BLaER1 (cell line): ENCODE data around the gene LYSMD2.

Experiments
- H3K27ac ChIP-seq: shearing (Covaris generic); formaldehyde crosslinking; 2 replicates; pipeline ENCODE4 v1.8.1; 2022
- H3K27me3 ChIP-seq: shearing (Covaris generic); formaldehyde crosslinking; 2 replicates; pipeline ENCODE4 v1.8.1; 2022
- H3K36me3 ChIP-seq: shearing (Covaris generic); formaldehyde crosslinking; 2 replicates; pipeline ENCODE4 v1.8.1; 2022
- H3K4me1 ChIP-seq: shearing (Covaris generic); formaldehyde crosslinking; 2 replicates; pipeline ENCODE4 v1.8.1; 2022
- H3K4me2 ChIP-seq: shearing (Covaris generic); formaldehyde crosslinking; 2 replicates; pipeline ENCODE4 v1.8.1; 2022
- H3K4me3 ChIP-seq: shearing (Covaris generic); formaldehyde crosslinking; 2 replicates; pipeline ENCODE4 v1.8.1; 2022
- H3K9ac ChIP-seq: shearing (Covaris generic); formaldehyde crosslinking; 2 replicates; pipeline ENCODE4 v1.8.1; 2022
- H3K9me3 ChIP-seq: shearing (Covaris generic); formaldehyde crosslinking; 2 replicates; pipeline ENCODE4 v1.8.1; 2022
- H4K20me1 ChIP-seq: shearing (Covaris generic); formaldehyde crosslinking; 2 replicates; pipeline ENCODE4 v1.8.1; 2022
- Cebpa-rat ChIP-seq: shearing (Covaris generic); IDR thresholded peaks from 2 replicates; pipeline ENCODE4 v1.8.1; 2022

Gene LYSMD2

DNA sequence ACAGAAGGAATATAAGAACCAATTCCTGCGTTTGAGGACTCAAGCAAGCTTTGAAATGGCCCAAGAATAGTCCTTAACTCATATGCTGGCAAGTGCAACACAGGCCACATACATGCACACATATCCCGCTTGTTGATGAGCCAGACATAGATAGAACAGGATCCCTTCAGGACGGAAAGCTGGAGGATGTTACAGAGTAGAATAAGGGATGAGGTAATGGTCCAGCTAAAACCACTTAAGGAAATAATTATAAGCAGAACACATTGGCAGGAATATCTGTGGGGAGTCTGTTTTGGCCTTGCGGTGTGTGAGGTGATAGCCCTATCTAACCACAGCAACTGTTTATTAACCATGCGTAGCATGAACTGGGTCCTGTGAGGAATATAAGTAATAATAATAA is 31.2 kb downstream of the LYSMD2 start:
- no peak for TF ChIP-seq Cebpa-rat
- H3K4me2 ChIP-seq, result no peak overlapping the region

DNA sequence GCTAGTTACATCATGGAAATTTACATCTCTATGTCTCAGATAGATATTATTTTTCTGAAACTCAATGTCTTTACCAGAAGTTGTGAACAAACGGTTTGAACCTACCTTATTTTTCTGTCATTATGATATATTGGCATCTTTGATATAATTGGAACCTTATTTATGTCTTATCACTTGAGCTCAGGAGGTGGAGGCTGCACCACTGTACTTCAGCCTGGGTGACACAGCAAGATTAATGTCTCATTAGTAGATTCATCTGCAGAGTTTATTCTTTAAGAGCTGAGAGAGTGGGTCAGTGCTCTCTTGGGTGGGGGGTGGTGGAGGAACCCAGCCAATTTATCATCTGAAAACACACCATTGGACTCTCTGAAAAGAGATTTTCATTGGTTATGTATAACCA is 34.7 kb downstream of the LYSMD2 start:
- Histone ChIP-seq H3K27ac (no peak overlapping the region), H4K20me1 (no peaks in the 10 kb centered on the region), H3K4me1 (no peaks in the 10 kb centered on the region), H3K9me3 (no peaks in the 10 kb centered on the region), H3K4me3 (no peak overlapping the region), H3K27me3 (no peaks in the 10 kb centered on the region), H3K9ac (no peak overlapping the region), H3K36me3 (no peaks in the 10 kb centered on the region), H3K4me2 (no peak overlapping the region)
- TF ChIP-seq Cebpa-rat, result no peak

More for the DNA sequence above, 31.2 kb downstream of the LYSMD2 start:
- Histone ChIP-seq H3K27ac (no peak overlapping the region), H3K36me3 (no peaks in the 10 kb centered on the region), H4K20me1 (no peaks in the 10 kb centered on the region), H3K4me3 (no peak overlapping the region), H3K27me3 (no peaks in the 10 kb centered on the region), H3K9me3 (no peaks in the 10 kb centered on the region), H3K4me1 (no peaks in the 10 kb centered on the region), H3K9ac (no peak overlapping the region)

DNA sequence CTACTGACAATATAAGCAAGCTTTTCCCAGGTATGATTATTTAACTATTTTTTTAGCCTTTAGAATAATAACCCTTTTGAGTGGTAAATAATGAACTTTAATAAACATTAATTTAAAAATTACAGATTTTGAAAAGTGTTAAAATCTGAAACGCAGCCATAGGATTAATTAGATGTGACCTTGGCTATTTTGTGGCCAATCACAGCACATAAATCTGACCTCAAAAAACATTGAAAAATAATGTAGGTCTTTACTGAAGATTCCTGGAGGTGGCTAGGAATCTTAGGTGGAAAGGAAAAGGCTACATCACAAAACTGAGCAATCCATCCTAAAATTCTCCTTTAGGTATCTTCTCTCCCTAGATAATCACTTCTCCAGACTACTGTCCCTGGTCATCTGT is 38.1 kb downstream of the LYSMD2 start:
- H3K4me3 ChIP-seq, result no peak overlapping the region
- H3K27ac ChIP-seq, result no peak overlapping the region
- no peak for TF ChIP-seq Cebpa-rat

DNA sequence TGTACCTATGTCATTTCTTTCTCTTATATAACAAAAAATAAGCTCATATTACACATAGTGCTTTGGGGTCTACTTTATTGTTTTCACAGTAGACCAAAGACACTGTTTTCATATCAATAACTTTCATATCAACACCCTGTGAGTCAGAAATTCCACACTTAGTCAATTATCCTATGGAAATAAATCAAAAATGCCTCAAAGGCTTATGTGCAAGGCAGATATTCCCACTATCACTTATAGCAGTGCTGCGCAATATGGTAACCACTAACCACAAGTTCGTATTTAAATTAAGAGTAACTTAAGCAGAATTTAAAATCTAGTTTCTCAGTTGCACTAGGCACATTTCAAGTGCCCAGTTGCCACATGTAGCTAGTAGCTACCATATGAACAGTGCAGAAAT is 40.3 kb downstream of the LYSMD2 start:
- H3K9me3 ChIP-seq, result no peaks in the 10 kb centered on the region
- H3K4me2 ChIP-seq, result no peak overlapping the region
- H3K4me3 ChIP-seq, result no peak overlapping the region
- H3K36me3 ChIP-seq, result no peaks in the 10 kb centered on the region
- TF ChIP-seq Cebpa-rat, result no peak
- H3K27ac ChIP-seq, result no peak overlapping the region
- no peak overlapping the region for H3K9ac ChIP-seq
- no peaks in the 10 kb centered on the region for H4K20me1 ChIP-seq
- H3K4me1 ChIP-seq, result no peaks in the 10 kb centered on the region
- no peaks in the 10 kb centered on the region for H3K27me3 ChIP-seq

More for the DNA sequence above, 38.1 kb downstream of the LYSMD2 start:
- Histone ChIP-seq H3K9ac (no peak overlapping the region), H3K36me3 (no peaks in the 10 kb centered on the region), H3K4me1 (no peaks in the 10 kb centered on the region), H3K4me2 (no peak overlapping the region), H4K20me1 (no peaks in the 10 kb centered on the region), H3K9me3 (no peaks in the 10 kb centered on the region), H3K27me3 (no peaks in the 10 kb centered on the region)

DNA sequence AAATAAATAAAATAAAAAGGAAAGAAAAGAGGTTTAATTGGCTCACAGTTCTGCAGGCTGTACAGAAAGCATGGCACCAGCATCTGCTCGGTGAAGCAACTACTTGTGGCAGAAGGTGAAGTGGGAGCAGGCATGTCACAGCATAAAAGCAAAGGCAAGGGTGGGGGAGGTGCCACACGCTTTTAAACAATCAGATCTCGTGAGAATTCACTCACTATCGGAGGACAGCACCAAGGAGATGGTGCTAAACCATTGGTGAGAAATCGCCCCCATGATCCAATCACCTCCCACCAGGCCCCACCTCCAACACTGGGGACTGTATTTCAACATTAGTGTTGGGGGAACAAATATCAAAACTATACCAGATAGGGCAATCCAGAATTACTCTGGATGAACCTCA is 40.9 kb downstream of the LYSMD2 start:
- H3K27ac ChIP-seq, result no peak overlapping the region
- no peak overlapping the region for H3K4me3 ChIP-seq
- H3K36me3 ChIP-seq, result no peaks in the 10 kb centered on the region
- no peak overlapping the region for H3K4me2 ChIP-seq
- no peaks in the 10 kb centered on the region for H3K27me3 ChIP-seq
- no peaks in the 10 kb centered on the region for H4K20me1 ChIP-seq
- TF ChIP-seq Cebpa-rat, result no peak
- no peaks in the 10 kb centered on the region for H3K9me3 ChIP-seq
- H3K4me1 ChIP-seq, result no peaks in the 10 kb centered on the region
- no peak overlapping the region for H3K9ac ChIP-seq

DNA sequence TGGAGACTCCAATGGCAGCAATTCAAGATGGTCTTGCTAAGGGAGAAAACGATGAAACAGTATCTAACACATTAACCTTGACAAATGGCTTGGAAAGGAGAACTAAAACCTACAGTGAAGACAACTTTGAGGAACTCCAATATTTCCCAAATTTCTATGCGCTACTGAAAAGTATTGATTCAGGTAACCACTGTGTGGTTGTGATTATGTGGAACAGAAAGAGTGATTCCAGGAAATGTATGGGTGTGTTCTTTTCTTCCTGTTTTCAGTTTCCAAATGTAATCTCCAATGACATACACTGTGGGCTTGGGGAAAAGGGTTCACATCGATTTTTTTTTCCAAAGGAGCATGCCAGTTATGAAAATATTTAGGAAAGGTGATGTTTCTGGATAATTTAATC is 45.3 kb downstream of the LYSMD2 start:
- Histone ChIP-seq H3K4me3 (no peak overlapping the region), H3K27ac (no peak overlapping the region), H3K9me3 (no peaks in the 10 kb centered on the region), H4K20me1 (no peaks in the 10 kb centered on the region), H3K9ac (no peak overlapping the region), H3K4me1 (no peaks in the 10 kb centered on the region), H3K36me3 (no peaks in the 10 kb centered on the region), H3K27me3 (no peaks in the 10 kb centered on the region), H3K4me2 (no peak overlapping the region)
- TF ChIP-seq Cebpa-rat, result no peak

DNA sequence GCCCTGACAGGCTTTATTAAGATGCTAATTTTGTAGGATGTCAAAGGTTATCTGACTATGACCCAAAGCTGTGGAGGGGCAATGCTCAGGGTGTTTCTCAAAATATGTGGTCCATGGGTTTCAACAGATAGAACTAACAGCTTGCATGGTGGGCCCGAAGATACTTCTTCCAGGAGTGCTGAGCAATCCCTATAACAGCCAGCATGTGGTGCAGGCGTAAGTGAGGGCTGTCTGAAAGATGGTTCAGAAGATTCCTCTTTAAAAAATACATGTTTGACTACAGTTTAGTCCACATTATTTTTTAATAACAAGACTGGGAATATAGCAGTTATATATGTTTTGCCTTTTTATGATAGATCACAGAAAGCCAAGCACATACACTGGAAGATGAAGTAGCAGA is 48.6 kb downstream of the LYSMD2 start:
- Histone ChIP-seq H3K36me3 (no peaks in the 10 kb centered on the region), H3K27me3 (no peaks in the 10 kb centered on the region), H3K9ac (no peak overlapping the region), H3K27ac (no peak overlapping the region), H3K4me1 (no peaks in the 10 kb centered on the region), H3K4me3 (no peak overlapping the region), H4K20me1 (no peaks in the 10 kb centered on the region), H3K9me3 (no peaks in the 10 kb centered on the region), H3K4me2 (no peak overlapping the region)
- TF ChIP-seq Cebpa-rat, result no peak

DNA sequence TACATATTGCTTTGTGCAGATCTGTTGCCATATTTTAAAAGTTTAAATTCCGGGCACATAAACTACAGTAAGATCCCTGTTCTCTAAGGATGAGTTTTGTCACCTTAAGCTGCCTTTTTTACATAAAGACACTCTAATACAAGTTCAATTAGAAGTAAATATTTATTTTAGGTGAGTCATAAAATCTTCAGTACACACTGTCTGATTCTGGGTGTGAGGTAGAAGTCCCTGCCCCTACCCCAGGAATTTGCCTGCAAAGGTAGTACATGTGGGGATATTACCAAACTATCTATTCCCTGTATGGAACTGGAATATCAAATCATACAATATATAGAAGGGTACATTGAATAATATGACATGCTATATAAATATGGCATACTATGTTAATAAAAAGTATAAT is 49.9 kb downstream of the LYSMD2 start:
- TF ChIP-seq Cebpa-rat, result no peak
- Histone ChIP-seq H3K9me3 (no peaks in the 10 kb centered on the region), H4K20me1 (no peaks in the 10 kb centered on the region), H3K27ac (no peak overlapping the region), H3K27me3 (no peaks in the 10 kb centered on the region), H3K36me3 (no peaks in the 10 kb centered on the region), H3K4me2 (no peak overlapping the region), H3K4me3 (no peak overlapping the region), H3K4me1 (no peaks in the 10 kb centered on the region), H3K9ac (no peak overlapping the region)

DNA sequence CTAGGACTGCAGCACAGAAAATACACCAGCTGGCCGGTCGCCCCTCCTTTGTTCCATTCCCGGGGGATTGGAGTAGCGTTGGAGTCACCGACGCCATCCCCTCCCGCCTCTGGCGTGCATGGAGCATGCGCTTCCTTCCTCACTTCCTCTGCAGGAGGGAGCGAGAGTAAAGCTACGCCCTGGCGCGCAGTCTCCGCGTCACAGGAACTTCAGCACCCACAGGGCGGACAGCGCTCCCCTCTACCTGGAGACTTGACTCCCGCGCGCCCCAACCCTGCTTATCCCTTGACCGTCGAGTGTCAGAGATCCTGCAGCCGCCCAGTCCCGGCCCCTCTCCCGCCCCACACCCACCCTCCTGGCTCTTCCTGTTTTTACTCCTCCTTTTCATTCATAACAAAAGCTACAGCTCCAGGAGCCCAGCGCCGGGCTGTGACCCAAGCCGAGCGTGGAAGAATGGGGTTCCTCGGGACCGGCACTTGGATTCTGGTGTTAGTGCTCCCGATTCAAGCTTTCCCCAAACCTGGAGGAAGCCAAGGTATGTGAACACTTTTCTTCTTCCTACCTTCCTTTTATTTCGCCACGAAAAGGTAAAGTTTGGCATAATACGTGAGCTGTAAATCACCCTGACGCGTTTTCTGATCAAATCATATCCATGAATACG is 56.0 kb downstream of the LYSMD2 start, which contains the start of gene SCG3:
TSS of gene SCG3 (plus strand) at position 201 of the 661 bp plus-strand sequence. CDS start at position 454, 253 bp downstream.
- H3K27ac ChIP-seq, result no peak within 1 kb of the TSS
- no peaks in the 10 kb centered on the region for H3K4me1 ChIP-seq
- H3K9ac ChIP-seq, result no peak within 1 kb of the TSS
- no peaks in the 10 kb centered on the region for H3K9me3 ChIP-seq
- H3K4me2 ChIP-seq, result no peak within 1 kb of the TSS
- no peaks in the 10 kb centered on the region for H3K36me3 ChIP-seq
- no peak for TF ChIP-seq Cebpa-rat
- H3K4me3 ChIP-seq, result no peak within 1 kb of the TSS
- H3K27me3 ChIP-seq, result no peaks in the 10 kb centered on the region
- no peaks in the 10 kb centered on the region for H4K20me1 ChIP-seq

DNA sequence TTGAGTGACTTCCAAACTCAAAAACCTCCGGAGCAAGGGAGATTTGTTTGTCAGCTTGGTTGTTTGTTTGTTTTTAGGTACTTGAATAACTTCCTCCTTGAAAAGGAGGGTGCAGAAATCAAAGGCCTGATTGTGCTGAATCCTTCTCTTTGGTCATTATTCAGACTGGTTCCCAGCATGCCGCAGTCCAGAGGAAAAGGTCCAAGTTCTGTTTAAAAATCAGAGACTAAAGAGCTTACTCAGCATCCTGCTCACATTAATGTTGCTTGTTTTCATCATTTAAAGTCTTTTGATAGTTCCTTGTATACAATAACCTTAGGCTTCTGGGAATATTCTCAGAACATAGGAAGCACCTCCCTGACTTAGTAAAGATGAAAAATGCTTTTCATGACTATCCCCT is 57.1 kb downstream of the LYSMD2 start:
- H3K4me3 ChIP-seq, result no peak overlapping the region
- H4K20me1 ChIP-seq, result no peaks in the 10 kb centered on the region
- no peak overlapping the region for H3K9ac ChIP-seq
- no peaks in the 10 kb centered on the region for H3K9me3 ChIP-seq
- H3K4me2 ChIP-seq, result no peak overlapping the region
- no peak overlapping the region for H3K27ac ChIP-seq
- no peak for TF ChIP-seq Cebpa-rat
- no peaks in the 10 kb centered on the region for H3K27me3 ChIP-seq
- no peaks in the 10 kb centered on the region for H3K36me3 ChIP-seq
- no peaks in the 10 kb centered on the region for H3K4me1 ChIP-seq

DNA sequence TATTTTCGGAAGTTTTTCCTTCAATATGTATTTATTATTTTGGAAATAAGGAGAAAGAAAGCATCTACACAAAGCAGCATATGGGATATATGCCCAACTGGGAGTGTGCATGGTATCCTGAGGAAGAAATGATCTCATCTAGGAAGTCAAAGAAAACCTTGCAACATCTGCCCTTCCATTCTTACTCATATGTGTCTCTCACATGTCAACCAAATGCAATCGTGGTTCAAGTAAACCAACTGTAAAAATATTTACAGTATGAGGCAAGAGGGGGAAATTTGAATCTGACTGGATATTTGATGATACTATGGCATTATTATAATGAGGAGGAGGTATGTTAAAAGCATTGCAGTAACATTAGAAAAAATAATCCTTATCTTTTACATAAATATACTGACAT is 59.4 kb downstream of the LYSMD2 start:
- no peak overlapping the region for H3K9ac ChIP-seq
- no peaks in the 10 kb centered on the region for H3K36me3 ChIP-seq
- H3K9me3 ChIP-seq, result no peaks in the 10 kb centered on the region
- TF ChIP-seq Cebpa-rat, result no peak
- H3K27me3 ChIP-seq, result no peaks in the 10 kb centered on the region
- H3K4me2 ChIP-seq, result no peak overlapping the region
- H3K4me1 ChIP-seq, result no peaks in the 10 kb centered on the region
- no peaks in the 10 kb centered on the region for H4K20me1 ChIP-seq
- H3K27ac ChIP-seq, result no peak overlapping the region
- H3K4me3 ChIP-seq, result no peak overlapping the region
